Measurements from ENCODE around the gene PRR12.

- TF ChIP-seq CTCF (IDR thresholded peaks at IDR 0.05) (no peak), POLR2A (IDR thresholded peaks at IDR 0.05) (no peak)
Measured at GRCh38 chr19:49658139-49658517, 67.1 kb downstream of the PRR12 start.
